Measurements from ENCODE around the gene BICDL1.

DNA sequence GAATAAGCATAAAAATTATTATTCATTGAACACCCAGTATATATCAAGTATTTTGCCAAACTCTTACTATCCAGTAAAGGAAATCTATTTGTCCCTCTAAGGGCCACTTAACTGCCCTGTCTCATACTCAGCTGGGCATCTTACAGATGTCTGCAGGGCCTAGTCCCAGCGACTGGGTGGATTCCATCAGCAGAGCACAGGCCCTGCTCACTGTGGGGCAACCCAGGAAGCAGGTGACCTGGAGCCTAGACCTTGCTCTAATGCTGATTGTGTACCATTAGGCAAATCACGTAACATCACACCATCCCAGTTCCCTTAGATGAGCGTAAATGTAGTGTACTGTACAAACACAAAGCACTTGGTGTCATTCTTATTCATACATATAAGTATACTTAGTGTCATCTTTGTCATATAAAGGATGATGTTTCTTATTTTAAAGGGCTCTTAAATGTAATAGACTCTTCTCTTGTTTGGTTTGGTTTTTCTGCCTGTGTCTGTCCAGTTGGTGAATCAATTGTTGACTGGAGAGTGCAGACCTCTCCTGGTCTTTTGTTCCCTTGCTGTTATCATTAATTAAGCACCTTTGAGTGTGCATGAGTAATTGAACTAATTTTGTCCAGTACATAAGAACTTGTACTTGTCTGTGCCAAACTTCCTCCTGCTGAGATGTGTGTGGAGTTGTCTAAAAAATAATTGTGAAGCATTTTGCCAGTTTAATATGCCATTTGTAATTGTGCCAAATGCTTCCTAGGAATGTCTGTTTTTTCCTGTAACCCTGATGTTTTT is 78.2 kb downstream of the BICDL1 start:
- TF ChIP-seq, protein P1, sequence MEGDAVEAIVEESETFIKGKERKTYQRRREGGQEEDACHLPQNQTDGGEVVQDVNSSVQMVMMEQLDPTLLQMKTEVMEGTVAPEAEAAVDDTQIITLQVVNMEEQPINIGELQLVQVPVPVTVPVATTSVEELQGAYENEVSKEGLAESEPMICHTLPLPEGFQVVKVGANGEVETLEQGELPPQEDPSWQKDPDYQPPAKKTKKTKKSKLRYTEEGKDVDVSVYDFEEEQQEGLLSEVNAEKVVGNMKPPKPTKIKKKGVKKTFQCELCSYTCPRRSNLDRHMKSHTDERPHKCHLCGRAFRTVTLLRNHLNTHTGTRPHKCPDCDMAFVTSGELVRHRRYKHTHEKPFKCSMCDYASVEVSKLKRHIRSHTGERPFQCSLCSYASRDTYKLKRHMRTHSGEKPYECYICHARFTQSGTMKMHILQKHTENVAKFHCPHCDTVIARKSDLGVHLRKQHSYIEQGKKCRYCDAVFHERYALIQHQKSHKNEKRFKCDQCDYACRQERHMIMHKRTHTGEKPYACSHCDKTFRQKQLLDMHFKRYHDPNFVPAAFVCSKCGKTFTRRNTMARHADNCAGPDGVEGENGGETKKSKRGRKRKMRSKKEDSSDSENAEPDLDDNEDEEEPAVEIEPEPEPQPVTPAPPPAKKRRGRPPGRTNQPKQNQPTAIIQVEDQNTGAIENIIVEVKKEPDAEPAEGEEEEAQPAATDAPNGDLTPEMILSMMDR (IDR thresholded peaks at IDR 0.05): no peak
- TF ChIP-seq ZFX (IDR thresholded peaks at IDR 0.05; ENCODE audit: borderline replicate concordance): no peak

Measured in 22Rv1 (cell line).